OCI-LY7 (cell line): ENCODE data around the gene ELN. TPM values are rescaled to one million over a fixed set of nuclear protein-coding genes. Genes with fewer than 3 reads are reported as not detected.

Source experiments
- BruUV-seq: library from RNA; stranded (reverse); fragments of 400-500 nt; replicated peaks from 2 replicates; lab custom pipeline; 2021; lab: Mats Ljungman, UMichigan
- CTCF ChIA-PET: fragments of 300-600 bp; sonication (Branson Sonifier 250); formaldehyde crosslinking; loops from one replicate; lab custom pipeline; 2022; ENCODE audit warnings: antibody characterized with exemption; ENCODE audit not compliant: unreplicated experiment; lab: Charles Lee
- POLR2A ChIA-PET: fragments of 300-600 bp; sonication (Branson Sonifier 250); formaldehyde crosslinking; loops from one replicate; lab custom pipeline; 2022; ENCODE audit warnings: antibody characterized with exemption; lab: Charles Lee
- DNase-seq: peaks from one replicate; pipeline ENCODE4 v3.0.0-alpha.2; 2015; ENCODE audit warnings: low spot score
- H2AFZ ChIP-seq: fragments of 200-600 bp; sonication (generic), shearing (Covaris generic); 2 replicates; pipeline ENCODE4 v1.6.1; 2014; ENCODE audit warnings: mild to moderate bottlenecking, antibody characterized with exemption, low read length, moderate library complexity
- H3K27ac ChIP-seq: fragments of 200-600 bp; sonication (generic); 2 replicates; pipeline ENCODE4 v1.5.1; 2014; ENCODE audit warnings: mixed run types, low read depth, mild to moderate bottlenecking, moderate library complexity, low read length, inconsistent platforms; ENCODE audit not compliant: poor library complexity, severe bottlenecking
- H3K36me3 ChIP-seq: fragments of 200-600 bp; sonication (generic); 2 replicates; pipeline ENCODE4 v1.6.1; 2014; ENCODE audit warnings: mild to moderate bottlenecking, antibody characterized with exemption, low read length, moderate library complexity, mixed read lengths; ENCODE audit not compliant: insufficient read depth
- H3K4me1 ChIP-seq: fragments of 200-600 bp; sonication (generic); 2 replicates; pipeline ENCODE4 v1.5.1; 2014; ENCODE audit warnings: mild to moderate bottlenecking, low read length; ENCODE audit not compliant: insufficient read depth, poor library complexity, severe bottlenecking
- H3K4me2 ChIP-seq: fragments of 200-600 bp; sonication (generic); 2 replicates; pipeline ENCODE4 v1.6.1; 2014; ENCODE audit warnings: mild to moderate bottlenecking, low read length
- H3K4me3 ChIP-seq: fragments of 200-600 bp; sonication (generic); 2 replicates; pipeline ENCODE4 v1.5.1; 2014; ENCODE audit warnings: mild to moderate bottlenecking, low read depth, low read length; ENCODE audit not compliant: poor library complexity, severe bottlenecking
- H3K79me2 ChIP-seq: fragments of 200-600 bp; sonication (generic); 2 replicates; pipeline ENCODE4 v1.6.1; 2016; ENCODE audit warnings: low read depth, mild to moderate bottlenecking, low read length, moderate library complexity, mixed read lengths; ENCODE audit not compliant: insufficient read depth
- H3K9me2 ChIP-seq: fragments of 200-600 bp; sonication (generic); 2 replicates; pipeline ENCODE4 v1.6.1; 2016; ENCODE audit warnings: mild to moderate bottlenecking, low read length, mixed read lengths; ENCODE audit not compliant: insufficient read depth
- H3K9me3 ChIP-seq: fragments of 200-600 bp; sonication (generic); 2 replicates; pipeline ENCODE4 v1.6.1; 2014; ENCODE audit warnings: mild to moderate bottlenecking, mixed run types, low read length, mixed read lengths
- H4K20me1 ChIP-seq: fragments of 200-600 bp; sonication (generic); 2 replicates; pipeline ENCODE4 v1.6.1; 2014; ENCODE audit warnings: mild to moderate bottlenecking, antibody characterized with exemption, low read length, moderate library complexity, mixed read lengths; ENCODE audit not compliant: insufficient read depth
- CTCF ChIP-seq: fragments of 200-600 bp; sonication (generic); conservative IDR thresholded peaks from 2 replicates; pipeline ENCODE4 v1.5.1; 2014; ENCODE audit warnings: mild to moderate bottlenecking, antibody characterized with exemption, low read length, moderate library complexity, mixed read lengths
- EZH2phosphoT487 ChIP-seq: fragments of 200-600 bp; sonication (generic); IDR thresholded peaks from 2 replicates; pipeline ENCODE4 v1.6.1; 2018; ENCODE audit warnings: low read depth, borderline replicate concordance, mild to moderate bottlenecking, mixed run types, antibody characterized with exemption, low read length, moderate library complexity, mixed read lengths
- intact Hi-C: fragments of 100-400 bp; cut with micrococcal nuclease; formaldehyde crosslinking; loops from one replicate; pipeline ENCODE4 v1.10.0; 2022; ENCODE audit not compliant: unreplicated experiment
- total RNA-seq, 2 experiments: library from RNA; depleted of rRNA in 1 of 2; stranded (reverse); fragments of >200 nt in 1 of 2; shearing (Covaris generic) in 1 of 2; gene quantifications; 2 replicates each; pipeline ENCODE4 v1.2.3, GENCODE V29; 2014 to 2022

The ELN gene
- total RNA-seq, 2 experiments from 2014 or later = not detected

DNA sequence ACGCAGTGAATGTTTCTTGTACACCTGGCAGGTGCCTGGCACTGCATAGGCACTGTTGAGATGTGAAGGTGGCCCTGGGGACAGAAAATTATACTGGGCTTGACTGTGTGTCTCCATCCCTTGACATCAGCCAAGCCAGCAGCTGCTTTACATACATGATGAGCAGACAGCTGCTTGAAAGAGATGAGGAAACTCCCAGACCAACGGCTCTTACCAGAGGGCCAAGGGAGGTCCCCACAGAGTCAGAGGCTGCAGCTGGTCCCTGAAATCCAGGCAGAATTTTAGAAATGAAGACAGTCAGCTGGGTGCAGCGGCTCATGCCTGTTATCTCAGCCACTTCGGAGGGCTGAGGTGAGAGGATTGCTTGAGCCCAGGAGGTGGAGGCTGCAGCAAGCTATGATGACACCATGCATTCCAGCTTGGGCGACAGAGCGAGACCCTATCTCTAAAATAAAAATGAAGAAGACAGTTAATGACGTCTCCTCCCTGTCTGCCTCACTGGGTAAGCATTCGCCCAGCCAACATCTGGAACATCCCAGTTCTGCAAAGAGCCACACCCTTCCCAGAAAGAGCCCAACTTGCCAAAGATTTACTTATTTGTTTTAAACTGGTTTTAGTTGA lies 73.2 kb downstream of the ELN start:
- H3K4me1 ChIP-seq = peaks cover 54% of the 10 kb centered on the region
- ChIA-PET CTCF (interaction anchor here (0.6 kb wide), 1 partner anchor 12 kb away, joined by 4 read pairs; no protein-coding TSS in a partner anchor), POLR2A (interaction anchor here (0.5 to 1.9 kb wide), 8 partner anchors 10 to 366 kb away, joined by 3 to 13 read pairs (median 4); partner anchors contain the start of gene LIMK1)
- H3K36me3 ChIP-seq = peaks cover 84% of the 10 kb centered on the region
- intact Hi-C loops = loop anchor here (1.0 to 5.0 kb wide), 4 partner anchors 18 to 366 kb away; partner anchors contain the start of genes EIF4H and LIMK1
- H2AFZ ChIP-seq = no peak overlapping the region
- H3K9me3 ChIP-seq = peaks cover 18% of the 10 kb centered on the region; the same call in 1 of the 2 replicates
- H3K79me2 ChIP-seq = peaks cover 14% of the 10 kb centered on the region; the same call in 1 of the 2 replicates
- no peak for TF ChIP-seq CTCF
- no peak for TF ChIP-seq EZH2phosphoT487
- H3K4me3 ChIP-seq = peak overlapping the region; percentile 57
- peak overlapping the region; percentile 77 for H3K4me2 ChIP-seq
- no TSS peak for BruUV-seq
- no peaks in the 10 kb centered on the region for H4K20me1 ChIP-seq
- H3K9me2 ChIP-seq = no peaks in the 10 kb centered on the region
- H3K27ac ChIP-seq = peak overlapping the region; percentile 99
- DNase-seq = peak; percentile 97

DNA sequence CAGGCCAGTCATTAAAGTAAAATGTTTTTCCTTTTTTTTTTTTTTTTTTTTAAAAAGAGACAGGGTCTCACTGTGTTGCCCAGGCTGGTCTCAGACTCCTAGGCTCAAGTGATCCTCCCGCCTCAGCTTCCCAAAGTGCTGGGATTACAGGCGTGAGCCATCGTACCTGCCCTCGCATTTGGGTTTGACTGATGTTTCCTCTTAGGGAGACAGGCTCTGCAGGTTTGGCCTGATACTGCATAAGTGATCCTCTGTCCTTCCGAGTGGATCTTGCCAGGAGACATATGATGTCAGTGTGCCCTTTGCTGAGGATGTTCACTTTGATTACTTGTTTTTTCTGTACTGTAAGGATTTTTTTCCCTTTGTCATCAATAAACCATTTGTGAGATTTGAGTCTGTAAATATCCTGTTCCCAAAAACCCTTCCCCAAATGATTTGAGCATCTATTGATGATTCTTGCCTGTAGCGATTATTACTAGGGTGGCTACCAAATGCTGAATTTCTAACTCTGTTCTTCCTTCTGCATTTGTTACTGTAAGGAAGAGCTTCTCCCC lies 75.3 kb downstream of the ELN start:
- no peaks in the 10 kb centered on the region for H4K20me1 ChIP-seq
- no peak overlapping the region for H2AFZ ChIP-seq
- TF ChIP-seq EZH2phosphoT487 (no peak), CTCF (no peak)
- peaks cover 14% of the 10 kb centered on the region; the same call in 1 of the 2 replicates for H3K79me2 ChIP-seq
- POLR2A ChIA-PET = interaction anchor here (0.6 kb wide), 1 partner anchor 270 kb away, joined by 3 read pairs; no protein-coding TSS in a partner anchor
- 0 out of 2 replicates have a peak overlapping the region, but pooled peaks have one; percentile 13 for H3K4me2 ChIP-seq
- H3K4me1 ChIP-seq = peaks cover 48% of the 10 kb centered on the region
- DNase-seq = no peak
- intact Hi-C loops = loop anchor here (5.0 kb wide), 1 partner anchor 364 kb away; no protein-coding TSS in a partner anchor
- H3K36me3 ChIP-seq = peaks cover 85% of the 10 kb centered on the region
- no peak overlapping the region for H3K4me3 ChIP-seq
- CTCF ChIA-PET = no interaction called here
- no TSS peak for BruUV-seq
- H3K9me3 ChIP-seq = peaks cover 5% of the 10 kb centered on the region; the same call in 1 of the 2 replicates
- no peaks in the 10 kb centered on the region for H3K9me2 ChIP-seq
- H3K27ac ChIP-seq = peak overlapping the region; percentile 99
